Measurements from ENCODE around the gene MINDY3. TPM values are rescaled to one million over a fixed set of nuclear protein-coding genes. Genes with fewer than 3 reads are reported as not detected.

The MINDY3 gene
- total and polyA plus RNA-seq, 4 donors = 6.5 to 16.1 (median 12.3) TPM

DNA sequence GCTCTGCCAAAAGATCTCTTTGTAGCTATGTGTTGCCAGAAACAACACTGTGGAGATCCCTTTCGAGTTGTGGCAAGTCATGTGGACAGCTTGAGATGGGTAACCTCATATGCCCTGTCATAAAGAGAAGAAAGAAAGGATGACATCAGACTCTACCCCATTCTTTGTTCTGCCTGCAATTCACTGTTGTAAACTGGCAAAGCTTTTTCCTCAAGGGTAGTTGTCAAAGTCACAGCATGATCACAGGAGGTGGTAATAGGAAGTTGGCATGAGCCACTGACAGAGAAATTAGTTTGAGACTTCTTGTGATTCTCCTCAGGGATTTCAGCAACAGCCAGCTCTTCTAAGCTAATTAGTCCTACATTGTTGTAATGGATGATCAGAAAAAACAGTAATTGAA is 19.4 kb upstream of the MINDY3 start:
- Histone ChIP-seq H3K9me3 (ENCODE audit: control insufficient read depth in 4 of 4, low read length in 3 of 4) (no peaks in the 10 kb centered on the region), H3K4me1 (ENCODE audit: control insufficient read depth in 4 of 4, insufficient read depth in 4 of 4, low read length in 3 of 4) (no peaks in the 10 kb centered on the region), H3K27me3 (ENCODE audit: control insufficient read depth in 4 of 4, insufficient read depth in 4 of 4, low read length in 3 of 4) (peaks cover 0 to 2% (median 0%) of the 10 kb centered on the region in 4 donors), H3K4me3 (ENCODE audit: low read depth in 1 of 3, low read length in 3 of 3) (no peak overlapping the region), H3K36me3 (ENCODE audit: control insufficient read depth in 4 of 4, insufficient read depth in 3 of 4, low read depth in 1 of 4, low read length in 3 of 4) (no peaks in the 10 kb centered on the region), H3K27ac (ENCODE audit: low read depth in 1 of 2, low read length in 2 of 2) (no peak overlapping the region), H3K9ac (ENCODE audit: low read depth in 1 of 2, low read length in 2 of 2) (no peak overlapping the region)
- 50% methylated on average over 1 of the region's 1 CpG for WGBS
- TF ChIP-seq TAF1 (conservative IDR thresholded peaks at IDR 0.05) = no peak
- no peak for TF ChIP-seq HNF4A (conservative IDR thresholded peaks at IDR 0.05)
- TF ChIP-seq, protein P1, sequence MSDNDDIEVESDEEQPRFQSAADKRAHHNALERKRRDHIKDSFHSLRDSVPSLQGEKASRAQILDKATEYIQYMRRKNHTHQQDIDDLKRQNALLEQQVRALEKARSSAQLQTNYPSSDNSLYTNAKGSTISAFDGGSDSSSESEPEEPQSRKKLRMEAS (IDR thresholded peaks at IDR 0.05) = no peak
- TF ChIP-seq SP1 (IDR thresholded peaks at IDR 0.05) = no peak
- TF ChIP-seq, protein P2, sequence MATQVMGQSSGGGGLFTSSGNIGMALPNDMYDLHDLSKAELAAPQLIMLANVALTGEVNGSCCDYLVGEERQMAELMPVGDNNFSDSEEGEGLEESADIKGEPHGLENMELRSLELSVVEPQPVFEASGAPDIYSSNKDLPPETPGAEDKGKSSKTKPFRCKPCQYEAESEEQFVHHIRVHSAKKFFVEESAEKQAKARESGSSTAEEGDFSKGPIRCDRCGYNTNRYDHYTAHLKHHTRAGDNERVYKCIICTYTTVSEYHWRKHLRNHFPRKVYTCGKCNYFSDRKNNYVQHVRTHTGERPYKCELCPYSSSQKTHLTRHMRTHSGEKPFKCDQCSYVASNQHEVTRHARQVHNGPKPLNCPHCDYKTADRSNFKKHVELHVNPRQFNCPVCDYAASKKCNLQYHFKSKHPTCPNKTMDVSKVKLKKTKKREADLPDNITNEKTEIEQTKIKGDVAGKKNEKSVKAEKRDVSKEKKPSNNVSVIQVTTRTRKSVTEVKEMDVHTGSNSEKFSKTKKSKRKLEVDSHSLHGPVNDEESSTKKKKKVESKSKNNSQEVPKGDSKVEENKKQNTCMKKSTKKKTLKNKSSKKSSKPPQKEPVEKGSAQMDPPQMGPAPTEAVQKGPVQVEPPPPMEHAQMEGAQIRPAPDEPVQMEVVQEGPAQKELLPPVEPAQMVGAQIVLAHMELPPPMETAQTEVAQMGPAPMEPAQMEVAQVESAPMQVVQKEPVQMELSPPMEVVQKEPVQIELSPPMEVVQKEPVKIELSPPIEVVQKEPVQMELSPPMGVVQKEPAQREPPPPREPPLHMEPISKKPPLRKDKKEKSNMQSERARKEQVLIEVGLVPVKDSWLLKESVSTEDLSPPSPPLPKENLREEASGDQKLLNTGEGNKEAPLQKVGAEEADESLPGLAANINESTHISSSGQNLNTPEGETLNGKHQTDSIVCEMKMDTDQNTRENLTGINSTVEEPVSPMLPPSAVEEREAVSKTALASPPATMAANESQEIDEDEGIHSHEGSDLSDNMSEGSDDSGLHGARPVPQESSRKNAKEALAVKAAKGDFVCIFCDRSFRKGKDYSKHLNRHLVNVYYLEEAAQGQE (IDR thresholded peaks at IDR 0.05) = no peak
- no peak for TF ChIP-seq GABPA (IDR thresholded peaks at IDR 0.05 in 1 of 2, conservative IDR thresholded peaks at IDR 0.05 in 1 of 2)
- no peak for DNase-seq (ENCODE audit: low spot score)

DNA sequence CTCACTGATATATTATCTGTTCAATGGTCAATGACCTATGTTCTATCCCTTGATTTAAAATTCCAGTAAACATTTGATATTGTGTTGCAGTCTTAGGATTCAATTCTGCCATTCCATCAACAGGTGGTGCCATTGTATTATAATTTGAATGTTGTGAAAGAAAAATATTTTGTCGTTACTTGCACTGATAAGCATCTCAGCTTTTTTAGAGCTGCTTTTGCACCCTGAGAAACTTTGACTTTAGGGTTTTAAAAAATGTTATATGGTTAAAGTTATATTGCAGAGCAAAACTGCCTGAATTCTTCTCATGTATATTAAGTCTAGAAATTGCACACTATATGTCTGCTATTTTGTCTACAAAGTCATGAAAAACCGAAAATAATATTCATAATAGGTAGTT is 18.8 kb upstream of the MINDY3 start:
- Histone ChIP-seq H3K27me3 (ENCODE audit: control insufficient read depth in 4 of 4, insufficient read depth in 4 of 4, low read length in 3 of 4) (peaks cover 0 to 2% (median 0%) of the 10 kb centered on the region in 4 donors), H3K4me3 (ENCODE audit: low read depth in 1 of 3, low read length in 3 of 3) (no peak overlapping the region), H3K4me1 (ENCODE audit: control insufficient read depth in 4 of 4, insufficient read depth in 4 of 4, low read length in 3 of 4) (no peaks in the 10 kb centered on the region), H3K36me3 (ENCODE audit: control insufficient read depth in 4 of 4, insufficient read depth in 3 of 4, low read depth in 1 of 4, low read length in 3 of 4) (no peaks in the 10 kb centered on the region), H3K9ac (ENCODE audit: low read depth in 1 of 2, low read length in 2 of 2) (no peak overlapping the region), H3K27ac (ENCODE audit: low read depth in 1 of 2, low read length in 2 of 2) (no peak overlapping the region), H3K9me3 (ENCODE audit: control insufficient read depth in 4 of 4, low read length in 3 of 4) (no peaks in the 10 kb centered on the region)
- TF ChIP-seq FOXA1 (IDR thresholded peaks at IDR 0.05) (no peak), RXRA (IDR thresholded peaks at IDR 0.05) (peak; percentile 9 to 15), RAD21 (IDR thresholded peaks at IDR 0.05) (peak; percentile 80), GABPA (IDR thresholded peaks at IDR 0.05 in 1 of 2, conservative IDR thresholded peaks at IDR 0.05 in 1 of 2) (no peak), EGR1 (IDR thresholded peaks at IDR 0.05; ENCODE audit: low read depth in 2 of 2) (no peak)
- TF ChIP-seq, protein P3, sequence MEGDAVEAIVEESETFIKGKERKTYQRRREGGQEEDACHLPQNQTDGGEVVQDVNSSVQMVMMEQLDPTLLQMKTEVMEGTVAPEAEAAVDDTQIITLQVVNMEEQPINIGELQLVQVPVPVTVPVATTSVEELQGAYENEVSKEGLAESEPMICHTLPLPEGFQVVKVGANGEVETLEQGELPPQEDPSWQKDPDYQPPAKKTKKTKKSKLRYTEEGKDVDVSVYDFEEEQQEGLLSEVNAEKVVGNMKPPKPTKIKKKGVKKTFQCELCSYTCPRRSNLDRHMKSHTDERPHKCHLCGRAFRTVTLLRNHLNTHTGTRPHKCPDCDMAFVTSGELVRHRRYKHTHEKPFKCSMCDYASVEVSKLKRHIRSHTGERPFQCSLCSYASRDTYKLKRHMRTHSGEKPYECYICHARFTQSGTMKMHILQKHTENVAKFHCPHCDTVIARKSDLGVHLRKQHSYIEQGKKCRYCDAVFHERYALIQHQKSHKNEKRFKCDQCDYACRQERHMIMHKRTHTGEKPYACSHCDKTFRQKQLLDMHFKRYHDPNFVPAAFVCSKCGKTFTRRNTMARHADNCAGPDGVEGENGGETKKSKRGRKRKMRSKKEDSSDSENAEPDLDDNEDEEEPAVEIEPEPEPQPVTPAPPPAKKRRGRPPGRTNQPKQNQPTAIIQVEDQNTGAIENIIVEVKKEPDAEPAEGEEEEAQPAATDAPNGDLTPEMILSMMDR (IDR thresholded peaks at IDR 0.05; ENCODE audit: low read depth, low read length, missing input control) = peak; percentile 71
- TF ChIP-seq, protein P4, sequence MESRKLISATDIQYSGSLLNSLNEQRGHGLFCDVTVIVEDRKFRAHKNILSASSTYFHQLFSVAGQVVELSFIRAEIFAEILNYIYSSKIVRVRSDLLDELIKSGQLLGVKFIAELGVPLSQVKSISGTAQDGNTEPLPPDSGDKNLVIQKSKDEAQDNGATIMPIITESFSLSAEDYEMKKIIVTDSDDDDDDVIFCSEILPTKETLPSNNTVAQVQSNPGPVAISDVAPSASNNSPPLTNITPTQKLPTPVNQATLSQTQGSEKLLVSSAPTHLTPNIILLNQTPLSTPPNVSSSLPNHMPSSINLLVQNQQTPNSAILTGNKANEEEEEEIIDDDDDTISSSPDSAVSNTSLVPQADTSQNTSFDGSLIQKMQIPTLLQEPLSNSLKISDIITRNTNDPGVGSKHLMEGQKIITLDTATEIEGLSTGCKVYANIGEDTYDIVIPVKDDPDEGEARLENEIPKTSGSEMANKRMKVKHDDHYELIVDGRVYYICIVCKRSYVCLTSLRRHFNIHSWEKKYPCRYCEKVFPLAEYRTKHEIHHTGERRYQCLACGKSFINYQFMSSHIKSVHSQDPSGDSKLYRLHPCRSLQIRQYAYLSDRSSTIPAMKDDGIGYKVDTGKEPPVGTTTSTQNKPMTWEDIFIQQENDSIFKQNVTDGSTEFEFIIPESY (IDR thresholded peaks at IDR 0.05) = no peak
- DNase-seq (ENCODE audit: low spot score) = no peak
- WGBS = 40% methylated on average over 2 of the region's 2 CpGs
